ENCODE results near the gene CPLX3. TPM values are rescaled to one million over a fixed set of nuclear protein-coding genes. Genes with fewer than 3 reads are reported as not detected.

CPLX3 gene
- total and polyA plus RNA-seq, 12 donors: 0.11 to 24.1 (median 0.94) TPM; not detected in 2

DNA sequence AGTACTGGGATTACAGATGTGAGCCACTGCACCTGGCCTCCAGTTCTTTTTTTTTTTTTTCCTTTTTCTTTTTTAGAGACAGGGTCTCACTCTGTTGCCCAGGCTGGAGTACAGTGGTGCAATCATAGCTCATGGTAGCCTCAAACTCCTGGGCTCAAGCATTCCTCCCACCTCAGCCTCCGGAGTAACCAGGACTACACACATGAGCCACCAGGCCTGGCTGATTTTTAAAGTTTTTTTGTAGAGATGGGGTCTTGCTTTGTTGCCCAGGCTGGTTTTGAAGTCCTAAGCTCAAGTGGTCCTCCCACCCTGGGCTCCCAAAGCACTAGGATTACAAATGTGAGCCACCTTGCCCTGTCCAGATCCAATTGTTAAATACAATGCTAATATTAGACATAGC, 30.1 kb downstream of the CPLX3 start:
- H3K36me3 ChIP-seq (replicated peaks in 1 of 2): peaks cover 0 to 30% of the 10 kb centered on the region in 2 donors
- WGBS, 4 donors: 88 to 100% (median 96%) methylated on average over 1 of the region's 1 CpG
- H3K27ac ChIP-seq: peak overlapping the region in 1 of 5 donors; percentile 0
- intact Hi-C loops (cut with DNase I): no loop called here
- H3K4me1 ChIP-seq (replicated peaks in 1 of 2): peaks cover 10 to 26% of the 10 kb centered on the region in 2 donors
- no peak overlapping the region for H3K4me3 ChIP-seq
- no peaks in the 10 kb centered on the region for H3K27me3 ChIP-seq
- TF ChIP-seq, protein P1, sequence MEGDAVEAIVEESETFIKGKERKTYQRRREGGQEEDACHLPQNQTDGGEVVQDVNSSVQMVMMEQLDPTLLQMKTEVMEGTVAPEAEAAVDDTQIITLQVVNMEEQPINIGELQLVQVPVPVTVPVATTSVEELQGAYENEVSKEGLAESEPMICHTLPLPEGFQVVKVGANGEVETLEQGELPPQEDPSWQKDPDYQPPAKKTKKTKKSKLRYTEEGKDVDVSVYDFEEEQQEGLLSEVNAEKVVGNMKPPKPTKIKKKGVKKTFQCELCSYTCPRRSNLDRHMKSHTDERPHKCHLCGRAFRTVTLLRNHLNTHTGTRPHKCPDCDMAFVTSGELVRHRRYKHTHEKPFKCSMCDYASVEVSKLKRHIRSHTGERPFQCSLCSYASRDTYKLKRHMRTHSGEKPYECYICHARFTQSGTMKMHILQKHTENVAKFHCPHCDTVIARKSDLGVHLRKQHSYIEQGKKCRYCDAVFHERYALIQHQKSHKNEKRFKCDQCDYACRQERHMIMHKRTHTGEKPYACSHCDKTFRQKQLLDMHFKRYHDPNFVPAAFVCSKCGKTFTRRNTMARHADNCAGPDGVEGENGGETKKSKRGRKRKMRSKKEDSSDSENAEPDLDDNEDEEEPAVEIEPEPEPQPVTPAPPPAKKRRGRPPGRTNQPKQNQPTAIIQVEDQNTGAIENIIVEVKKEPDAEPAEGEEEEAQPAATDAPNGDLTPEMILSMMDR (IDR thresholded peaks at IDR 0.05): no peak
- TF ChIP-seq POLR2A (IDR thresholded peaks at IDR 0.05): no peak
- H3K9me3 ChIP-seq (replicated peaks in 1 of 3): no peaks in the 10 kb centered on the region
- no peak for DNase-seq

DNA sequence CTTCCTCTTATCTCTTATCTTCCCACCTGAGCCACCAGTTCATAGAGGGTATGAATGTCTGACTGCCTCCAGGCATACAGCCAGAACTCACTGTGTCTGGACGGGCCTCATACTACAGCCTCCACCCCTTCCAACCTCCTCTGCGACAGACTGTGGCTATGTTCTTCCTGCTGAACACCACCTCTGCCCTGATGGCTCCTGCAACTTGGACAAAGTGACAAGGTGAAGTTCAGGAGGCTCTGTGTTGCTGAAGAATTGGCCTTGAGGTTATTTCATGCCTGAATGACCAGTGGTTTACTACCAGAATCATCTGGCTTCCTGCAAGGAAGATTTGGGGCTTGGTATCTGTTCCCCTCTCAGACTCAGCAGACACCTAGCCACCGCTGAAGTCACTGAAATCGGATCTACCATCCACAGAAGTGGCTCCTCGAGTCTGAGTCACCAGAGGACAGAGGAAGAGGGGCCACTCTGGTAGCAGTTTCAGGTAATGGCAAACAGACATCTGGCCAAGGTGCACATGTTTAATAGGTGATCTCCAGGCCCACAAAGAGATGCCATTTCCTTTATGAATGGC, 30.7 kb downstream of the CPLX3 start:
- intact Hi-C loops (cut with DNase I): no loop called here
- Histone ChIP-seq H3K36me3 (replicated peaks in 1 of 2) (peaks cover 0 to 23% of the 10 kb centered on the region in 2 donors), H3K4me1 (replicated peaks in 1 of 2) (peaks cover 10 to 26% of the 10 kb centered on the region in 2 donors), H3K4me3 (no peak overlapping the region), H3K27me3 (no peaks in the 10 kb centered on the region), H3K27ac (peak overlapping the region in 2 of 5 donors; percentile 0 to 34), H3K9me3 (replicated peaks in 1 of 3) (no peaks in the 10 kb centered on the region)
- peak in 1 of 7 donors; percentile 24 for DNase-seq
- 17 to 49% (median 37%) methylated on average over 2 to 5 of the region's 5 CpGs for WGBS, 4 donors
- TF ChIP-seq, protein P1 (IDR thresholded peaks at IDR 0.05): no peak
- no peak for TF ChIP-seq POLR2A (IDR thresholded peaks at IDR 0.05)

DNA sequence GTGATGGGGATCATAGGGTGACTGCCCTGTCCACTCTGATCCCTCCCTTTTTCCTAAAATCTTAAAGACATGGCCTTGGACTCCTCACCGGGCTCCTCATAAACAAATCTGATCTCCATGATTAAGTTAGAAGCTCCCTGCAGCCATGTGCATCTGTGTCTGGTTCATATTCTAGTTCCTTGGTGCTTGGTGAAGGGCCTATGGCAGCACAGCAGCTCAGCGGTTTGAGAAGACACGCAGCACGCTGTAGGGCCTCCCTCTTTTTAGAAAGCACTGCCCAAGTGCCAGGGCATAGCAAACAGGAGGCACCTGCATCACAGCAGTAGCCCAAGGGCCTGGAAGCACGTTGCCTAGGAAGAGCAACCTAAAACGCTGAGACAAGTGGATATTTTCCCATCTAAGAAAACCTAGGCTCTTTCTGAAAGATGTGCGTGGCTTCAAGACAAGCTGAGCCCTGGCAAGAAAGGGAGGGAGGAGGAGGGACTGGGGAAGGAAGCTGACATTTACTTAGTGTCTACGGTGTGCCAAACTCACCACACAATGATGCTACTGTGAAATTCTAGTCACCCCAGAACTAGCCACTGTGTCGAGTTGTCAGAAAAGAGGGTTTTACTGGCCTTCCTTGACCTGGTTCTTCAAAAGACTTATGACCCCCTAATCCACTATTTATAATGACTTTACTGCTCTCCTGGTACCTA, 31.4 kb downstream of the CPLX3 start:
- Histone ChIP-seq H3K27me3 (no peaks in the 10 kb centered on the region), H3K4me1 (replicated peaks in 1 of 2) (peaks cover 10 to 26% of the 10 kb centered on the region in 2 donors), H3K4me3 (no peak overlapping the region), H3K27ac (peak overlapping the region in 1 of 5 donors; percentile 7), H3K36me3 (replicated peaks in 1 of 2) (peaks cover 0 to 17% of the 10 kb centered on the region in 2 donors), H3K9me3 (replicated peaks in 1 of 3) (no peaks in the 10 kb centered on the region)
- no peak for DNase-seq
- intact Hi-C loops (cut with DNase I): no loop called here
- WGBS, 4 donors: 70 to 82% (median 75%) methylated on average over 9 of the region's 9 CpGs
- TF ChIP-seq, protein P1 (IDR thresholded peaks at IDR 0.05): no peak
- no peak for TF ChIP-seq POLR2A (IDR thresholded peaks at IDR 0.05)

DNA sequence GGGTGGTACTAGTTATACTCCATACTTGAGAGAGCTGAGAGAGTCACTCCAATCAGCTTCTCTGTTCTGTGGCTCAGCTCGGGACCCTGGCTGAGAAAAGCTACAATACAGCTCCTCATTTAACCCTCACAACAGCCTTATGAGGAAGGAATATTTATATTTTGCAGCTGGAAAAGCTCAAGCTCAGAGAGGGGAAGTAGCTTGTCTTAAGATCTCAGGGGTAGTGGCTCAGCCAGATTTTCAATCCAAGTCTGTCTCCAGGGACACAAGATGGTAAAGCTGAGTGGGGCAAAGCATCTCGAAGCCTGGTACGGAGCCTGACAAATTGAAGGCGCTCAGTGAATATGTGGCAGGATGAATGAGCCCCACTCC, 31.9 kb downstream of the CPLX3 start:
- Histone ChIP-seq H3K4me1 (replicated peaks in 1 of 2) (peaks cover 14 to 32% of the 10 kb centered on the region in 2 donors), H3K9me3 (replicated peaks in 1 of 3) (no peaks in the 10 kb centered on the region), H3K27me3 (no peaks in the 10 kb centered on the region), H3K36me3 (replicated peaks in 1 of 2) (peaks cover 0 to 12% of the 10 kb centered on the region in 2 donors), H3K27ac (peak overlapping the region in 1 of 5 donors; percentile 7), H3K4me3 (no peak overlapping the region)
- no peak for TF ChIP-seq POLR2A (IDR thresholded peaks at IDR 0.05)
- TF ChIP-seq, protein P1 (IDR thresholded peaks at IDR 0.05): no peak
- no peak for DNase-seq
- intact Hi-C loops (cut with DNase I): no loop called here
- 76 to 89% (median 79%) methylated on average over 4 of the region's 4 CpGs for WGBS, 4 donors
